Left lung (tissue), 10 donors: Measurements from ENCODE around the gene CTNNBIP1. TPM values are rescaled to one million over a fixed set of nuclear protein-coding genes. Genes with fewer than 3 reads are reported as not detected.

Experiments
- ATAC-seq: fragments of 200-7000 bp; cut with Tn5 transposase; one replicate; pipeline ENCODE4 v1.9.1; 2020; ENCODE audit warnings: moderate library complexity
- DNase-seq, 4 donors: peaks; one replicate each; pipeline ENCODE4 v3.0.0-alpha.2; 2013 to 2020
- H3K27ac ChIP-seq, 2 donors: fragments of 200-600 bp; sonication (generic) in 1 of 2; one replicate each; pipeline versions ENCODE4 v1.5.0 to v1.8.0; 2020 to 2021
- H3K27me3 ChIP-seq, 2 donors: fragments of 200-600 bp; sonication (generic) in 1 of 2; one replicate each; pipeline versions ENCODE4 v1.5.0 to v1.8.0; 2020 to 2021
- H3K36me3 ChIP-seq, 2 donors: fragments of 200-600 bp; sonication (generic) in 1 of 2; one replicate each; pipeline versions ENCODE4 v1.5.0 to v1.8.0; 2020 to 2021
- H3K4me1 ChIP-seq, 2 donors: fragments of 200-600 bp; one replicate each; pipeline ENCODE4 v1.8.0; 2021
- H3K4me3 ChIP-seq, 2 donors: fragments of 200-600 bp; sonication (generic) in 1 of 2; one replicate each; pipeline versions ENCODE4 v1.5.0 to v1.8.0; 2020 to 2021; ENCODE audit warnings: mild to moderate bottlenecking in 1 of 2
- H3K9me3 ChIP-seq, 2 donors: fragments of 200-600 bp; sonication (generic) in 1 of 2; one replicate each; pipeline versions ENCODE4 v1.5.0 to v1.8.0; 2020 to 2021
- CTCF ChIP-seq, 2 donors: fragments of 200-600 bp; sonication (generic) in 1 of 2; IDR thresholded peaks; one replicate each; pipeline versions ENCODE4 v1.5.0 to v1.8.0; 2021; ENCODE audit warnings: antibody characterized with exemption in 2 of 2
- intact Hi-C, 2 donors: fragments of 100-400 bp; cut with DNase I; formaldehyde crosslinking; loops; one replicate each; pipeline versions ENCODE4 v1.11.2 to v1.14.2; 2022
- polyA plus RNA-seq, 6 donors: library from polyadenylated mRNA; unstranded; fragments of 120-200 nt; gene quantifications; one replicate each; pipeline ENCODE4 v1.2.1, GENCODE V29; 2013; ENCODE audit not compliant: insufficient read length in 6 of 6
- total RNA-seq, 2 donors: library from RNA; stranded (reverse); fragmentation: NEBNext Ultra II Directional; extraction: Animal tissue kit (Norgen Biotek cat#: 25700); gene quantifications; one replicate each; pipeline ENCODE4 v1.2.1, GENCODE V29; 2021
- donor health status: DM: no; HTN: yes; CAD: no.
- donor health status: DM: no; HTN: no; CAD: no.

CTNNBIP1 gene
- total and polyA plus RNA-seq, 8 donors = 30.2 to 57.1 (median 48.0) TPM

DNA sequence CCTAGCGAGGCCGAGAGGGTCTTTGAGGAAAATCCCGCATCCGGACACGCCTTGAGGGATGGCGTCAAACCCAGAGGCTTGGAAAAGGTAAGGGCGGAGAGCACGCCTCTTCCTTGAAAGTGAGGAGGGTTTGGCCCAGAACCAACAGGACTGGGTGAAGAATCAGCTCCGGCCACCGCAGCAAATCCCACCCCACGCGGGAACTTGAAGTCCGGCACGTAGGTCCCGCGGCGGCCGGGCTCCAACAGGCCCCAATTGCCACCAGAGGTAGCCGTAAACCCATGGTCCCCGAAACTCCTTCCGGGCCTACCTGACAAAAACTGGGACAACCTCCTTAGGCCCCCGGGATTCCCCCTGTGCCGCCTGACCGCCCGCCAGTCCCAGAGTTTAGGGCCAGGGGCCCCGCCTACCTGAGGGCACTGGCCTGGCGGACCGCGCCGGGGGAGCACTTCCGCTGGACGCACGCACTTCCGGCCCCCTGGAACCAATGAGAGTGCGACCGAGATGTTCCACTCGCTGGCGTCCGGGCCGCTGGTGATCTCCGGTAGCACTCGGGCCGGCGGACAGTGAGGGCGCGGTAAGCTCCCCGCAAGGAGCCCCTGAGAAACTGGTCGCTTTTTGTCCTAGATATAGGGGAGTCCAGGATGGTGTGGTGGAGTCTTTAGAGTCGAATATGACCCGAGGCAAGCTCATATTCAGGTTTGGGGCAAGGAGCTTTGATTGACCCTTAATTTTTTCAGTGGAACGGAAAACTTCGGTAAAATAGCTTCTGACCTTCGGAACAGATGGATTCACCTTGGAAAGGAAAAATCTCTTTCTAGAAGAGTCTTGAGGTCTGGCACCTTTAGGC, 33.1 kb upstream of the CTNNBIP1 start, which contains the start of the genes LZIC and NMNAT1:
LZIC (minus strand) TSS at position 453 of the 850 bp plus-strand sequence. CDS start 6,772 bp downstream, outside the sequence.
NMNAT1 (plus strand) TSS at position 537 of the 850 bp plus-strand sequence. CDS start 28,599 bp downstream, outside the sequence.
- intact Hi-C loops = loop anchor here in 1 of 2 donors (10.0 kb wide), 1 partner anchor 92 kb away; the partner anchor contains the start of gene UBE4B
- peaks cover 4 to 28% of the 10 kb centered on the region in 2 donors for H3K4me1 ChIP-seq
- peak within 1 kb of the TSS; percentile 63 to 65 for H3K4me3 ChIP-seq
- H3K27ac ChIP-seq = peak within 1 kb of the TSS; percentile 81 to 90
- peaks cover 0 to 11% of the 10 kb centered on the region in 2 donors for H3K36me3 ChIP-seq
- no peaks in the 10 kb centered on the region for H3K27me3 ChIP-seq
- peak in 1 of 2 donors; percentile 13 for TF ChIP-seq CTCF (IDR thresholded peaks at IDR 0.05)
- no peaks in the 10 kb centered on the region for H3K9me3 ChIP-seq
- DNase-seq (peak; percentile 90 to 96 (median 94)), ATAC-seq (peak; percentile 99)

GRCh38 chr1:9942399-9942938, 32.4 kb upstream of the CTNNBIP1 start:
- peak; percentile 31 to 32 for TF ChIP-seq CTCF (IDR thresholded peaks at IDR 0.05)
- peak; percentile 75 for ATAC-seq
- peak overlapping the region; percentile 63 to 65 for H3K4me3 ChIP-seq
- no peaks in the 10 kb centered on the region for H3K9me3 ChIP-seq
- intact Hi-C loops = loop anchor here in 1 of 2 donors (10.0 kb wide), 1 partner anchor 92 kb away; the partner anchor contains the start of gene UBE4B
- peak in 2 of 4 donors; percentile 29 to 41 for DNase-seq
- H3K27me3 ChIP-seq = no peaks in the 10 kb centered on the region
- peaks cover 4 to 28% of the 10 kb centered on the region in 2 donors for H3K4me1 ChIP-seq
- peak overlapping the region; percentile 81 to 90 for H3K27ac ChIP-seq
- peaks cover 0 to 7% of the 10 kb centered on the region in 2 donors for H3K36me3 ChIP-seq

DNA sequence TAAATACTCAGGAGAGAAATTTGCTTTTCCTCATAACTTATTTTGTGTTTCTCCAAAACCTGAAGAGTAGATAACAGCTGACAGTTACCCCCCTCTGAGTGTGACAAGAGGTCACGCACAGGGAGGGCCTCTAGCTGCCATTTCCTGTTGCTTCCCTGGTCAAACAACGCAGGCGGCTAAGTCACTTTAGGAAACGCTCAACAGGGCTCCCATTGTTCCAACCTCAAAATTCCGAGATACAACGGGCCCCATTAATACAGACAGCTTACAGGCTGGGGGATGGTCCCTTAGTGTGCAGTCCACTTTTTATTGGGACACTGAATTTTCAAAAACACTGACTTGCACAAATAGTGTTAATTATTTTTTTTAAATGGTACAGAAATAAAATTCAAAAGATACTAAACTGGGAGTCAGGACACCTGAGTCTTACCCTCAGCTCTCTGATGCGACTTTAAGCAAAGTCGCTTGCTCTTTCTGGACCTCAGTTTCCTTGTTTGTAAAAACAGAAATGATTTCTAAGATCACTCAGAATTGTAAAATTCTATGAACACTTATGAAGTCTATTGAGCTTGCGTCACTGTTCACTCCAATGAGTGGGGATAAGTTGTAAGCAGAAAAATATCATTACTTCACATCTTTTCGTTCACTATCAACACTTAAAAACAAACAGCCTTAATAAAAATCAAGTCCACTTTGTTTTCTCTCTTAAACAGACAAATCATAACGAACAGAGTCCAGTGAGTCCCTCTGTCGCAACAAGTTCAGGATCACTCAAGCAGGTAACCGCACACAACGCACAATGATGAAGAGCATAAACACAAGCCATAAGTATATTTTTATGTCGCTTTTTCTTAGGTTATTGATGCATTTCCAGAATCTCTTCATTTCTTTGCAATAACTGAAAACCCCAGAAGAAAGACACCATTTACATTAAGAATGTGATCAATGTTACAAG, 19.6 kb upstream of the CTNNBIP1 start:
- no peak for TF ChIP-seq CTCF (IDR thresholded peaks at IDR 0.05)
- Histone ChIP-seq H3K27ac (no peak overlapping the region), H3K4me1 (no peaks in the 10 kb centered on the region), H3K9me3 (no peaks in the 10 kb centered on the region), H3K36me3 (peaks cover 0 to 59% of the 10 kb centered on the region in 2 donors), H3K27me3 (no peaks in the 10 kb centered on the region), H3K4me3 (no peak overlapping the region)
- ATAC-seq (no peak), DNase-seq (no peak)
- intact Hi-C loops = loop anchor here in 1 of 2 donors (10.0 kb wide), 1 partner anchor 55 kb away; no protein-coding TSS in a partner anchor

- Histone ChIP-seq H3K4me3 (no peak overlapping the region), H3K4me1 (no peaks in the 10 kb centered on the region), H3K27ac (no peak overlapping the region), H3K36me3 (peaks cover 0 to 38% of the 10 kb centered on the region in 2 donors), H3K9me3 (no peaks in the 10 kb centered on the region), H3K27me3 (no peaks in the 10 kb centered on the region)
- no peak for ATAC-seq
- no peak for DNase-seq
- no peak for TF ChIP-seq CTCF (IDR thresholded peaks at IDR 0.05)
- intact Hi-C loops = no loop called here
Observed at GRCh38 chr1:9927259-9927658, 17.2 kb upstream of the CTNNBIP1 start.
